Umbilical cord (tissue), 2 donors: ENCODE results near the gene UBE2H. TPM values are rescaled to one million over a fixed set of nuclear protein-coding genes. Genes with fewer than 3 reads are reported as not detected.

ENCODE experiments used
- DNase-seq: peaks from one replicate; pipeline ENCODE4 v3.0.0-alpha.2; 2015; ENCODE audit warnings: low spot score
- total RNA-seq: library from RNA; depleted of rRNA; stranded (reverse); fragments of >200 nt; gene quantifications from one replicate; pipeline ENCODE4 v1.2.3, GENCODE V29; 2014; ENCODE audit warnings: low replicate concordance; ENCODE audit not compliant: insufficient read depth

The UBE2H gene
- total RNA-seq, 1 donor from 2014 or later: 87.9 TPM

- DNase-seq: peak; percentile 42
Measured at GRCh38 chr7:129950191-129950932, 2.4 kb downstream of the UBE2H start.

GRCh38 chr7:129949292-129950133 lies 3.2 kb downstream of the UBE2H start:
- peak; percentile 78 for DNase-seq

GRCh38 chr7:129948877-129949291 lies 3.9 kb downstream of the UBE2H start:
- DNase-seq: peak; percentile 98

GRCh38 chr7:129948338-129948737 lies 4.4 kb downstream of the UBE2H start:
- peak; percentile 17 for DNase-seq

GRCh38 chr7:129947701-129948100 lies 5.1 kb downstream of the UBE2H start:
- no peak for DNase-seq

GRCh38 chr7:129947049-129947448 lies 5.7 kb downstream of the UBE2H start:
- DNase-seq: no peak

- no peak for DNase-seq
Measured at GRCh38 chr7:129946282-129946681, 6.5 kb downstream of the UBE2H start.

GRCh38 chr7:129943352-129943751 lies 9.4 kb downstream of the UBE2H start:
- no peak for DNase-seq

- no peak for DNase-seq
Measured at GRCh38 chr7:129940329-129940728, 12.4 kb downstream of the UBE2H start.

GRCh38 chr7:129939881-129940280 lies 12.9 kb downstream of the UBE2H start:
- DNase-seq: no peak

- no peak for DNase-seq
Measured at GRCh38 chr7:129933627-129934026, 19.1 kb downstream of the UBE2H start.

GRCh38 chr7:129926618-129927017 lies 26.1 kb downstream of the UBE2H start:
- DNase-seq: no peak

GRCh38 chr7:129925416-129926002 lies 27.3 kb downstream of the UBE2H start:
- DNase-seq: peak; percentile 77

GRCh38 chr7:129924602-129925001 lies 28.2 kb downstream of the UBE2H start:
- DNase-seq: no peak

- no peak for DNase-seq
Measured at GRCh38 chr7:129923709-129924108, 29.1 kb downstream of the UBE2H start.

GRCh38 chr7:129919492-129919891 lies 33.3 kb downstream of the UBE2H start:
- no peak for DNase-seq

- no peak for DNase-seq
Measured at GRCh38 chr7:129918922-129919321, 33.8 kb downstream of the UBE2H start.

- no peak for DNase-seq
Measured at GRCh38 chr7:129917934-129918333, 34.8 kb downstream of the UBE2H start.

- DNase-seq: peak; percentile 90
Measured at GRCh38 chr7:129914536-129915272, 38.1 kb downstream of the UBE2H start.

- DNase-seq: no peak
Measured at GRCh38 chr7:129913428-129913827, 39.3 kb downstream of the UBE2H start.

- DNase-seq: peak; percentile 1
Measured at GRCh38 chr7:129911790-129912189, 41.0 kb downstream of the UBE2H start.

GRCh38 chr7:129909669-129910068 lies 43.1 kb downstream of the UBE2H start:
- DNase-seq: no peak
